ENCODE measurements around the gene INSRR. TPM values are rescaled to one million over a fixed set of nuclear protein-coding genes. Genes with fewer than 3 reads are reported as not detected.

INSRR gene
- total RNA-seq, 1 donor from 2014 or later = not detected

DNA sequence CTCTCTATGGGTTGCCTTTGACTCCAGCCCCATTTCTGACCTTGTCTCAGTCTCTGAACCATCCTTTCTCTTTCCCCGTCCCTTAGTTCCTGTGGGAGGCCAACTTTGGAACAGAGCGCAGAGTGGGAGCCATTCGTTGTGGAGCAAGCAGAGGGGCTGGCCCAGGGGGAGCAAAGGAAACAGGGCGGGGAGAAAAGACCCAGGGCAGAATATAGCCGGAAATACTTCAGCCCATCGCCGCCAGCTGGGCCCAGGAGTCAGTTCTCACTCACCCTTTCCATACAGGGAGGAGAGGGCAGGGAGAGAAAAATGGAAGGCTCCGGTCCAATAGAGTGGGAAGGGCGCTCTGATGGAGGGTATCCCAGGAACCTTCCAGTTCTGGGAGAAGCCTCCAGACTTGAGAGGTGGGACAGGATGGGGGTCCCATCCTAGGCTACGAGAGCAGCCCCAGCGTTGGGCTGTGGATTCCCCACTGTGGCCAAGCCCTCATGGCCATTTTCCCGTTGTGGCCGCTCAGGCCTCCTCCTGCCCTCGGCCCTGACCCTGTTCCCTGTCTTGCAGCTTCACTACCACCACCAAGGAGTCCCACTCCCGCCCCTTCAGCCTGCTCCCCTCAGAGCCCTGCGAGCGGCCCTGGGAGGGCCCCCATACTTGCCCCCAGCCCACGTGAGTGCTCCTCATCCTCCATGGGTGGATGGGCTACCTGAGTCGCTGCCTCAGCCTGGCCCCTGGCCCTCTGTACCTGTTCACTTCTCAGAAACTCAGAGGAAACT lies 45.5 kb upstream of the INSRR start:
- H3K4me1 ChIP-seq = peaks cover 30% of the 10 kb centered on the region
- peak; percentile 36 for DNase-seq
- peaks cover 20% of the 10 kb centered on the region for H3K36me3 ChIP-seq
- no peak overlapping the region for H3K27ac ChIP-seq
- H3K27me3 ChIP-seq (ENCODE audit: low read depth) = peaks cover 3% of the 10 kb centered on the region
- ATAC-seq = no peak
- intact Hi-C loops (cut with DNase I) = no loop called here
- no peaks in the 10 kb centered on the region for H3K9me3 ChIP-seq
- H3K4me3 ChIP-seq = no peak overlapping the region
- TF ChIP-seq, protein P1, sequence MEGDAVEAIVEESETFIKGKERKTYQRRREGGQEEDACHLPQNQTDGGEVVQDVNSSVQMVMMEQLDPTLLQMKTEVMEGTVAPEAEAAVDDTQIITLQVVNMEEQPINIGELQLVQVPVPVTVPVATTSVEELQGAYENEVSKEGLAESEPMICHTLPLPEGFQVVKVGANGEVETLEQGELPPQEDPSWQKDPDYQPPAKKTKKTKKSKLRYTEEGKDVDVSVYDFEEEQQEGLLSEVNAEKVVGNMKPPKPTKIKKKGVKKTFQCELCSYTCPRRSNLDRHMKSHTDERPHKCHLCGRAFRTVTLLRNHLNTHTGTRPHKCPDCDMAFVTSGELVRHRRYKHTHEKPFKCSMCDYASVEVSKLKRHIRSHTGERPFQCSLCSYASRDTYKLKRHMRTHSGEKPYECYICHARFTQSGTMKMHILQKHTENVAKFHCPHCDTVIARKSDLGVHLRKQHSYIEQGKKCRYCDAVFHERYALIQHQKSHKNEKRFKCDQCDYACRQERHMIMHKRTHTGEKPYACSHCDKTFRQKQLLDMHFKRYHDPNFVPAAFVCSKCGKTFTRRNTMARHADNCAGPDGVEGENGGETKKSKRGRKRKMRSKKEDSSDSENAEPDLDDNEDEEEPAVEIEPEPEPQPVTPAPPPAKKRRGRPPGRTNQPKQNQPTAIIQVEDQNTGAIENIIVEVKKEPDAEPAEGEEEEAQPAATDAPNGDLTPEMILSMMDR (IDR thresholded peaks at IDR 0.05) = no peak

DNA sequence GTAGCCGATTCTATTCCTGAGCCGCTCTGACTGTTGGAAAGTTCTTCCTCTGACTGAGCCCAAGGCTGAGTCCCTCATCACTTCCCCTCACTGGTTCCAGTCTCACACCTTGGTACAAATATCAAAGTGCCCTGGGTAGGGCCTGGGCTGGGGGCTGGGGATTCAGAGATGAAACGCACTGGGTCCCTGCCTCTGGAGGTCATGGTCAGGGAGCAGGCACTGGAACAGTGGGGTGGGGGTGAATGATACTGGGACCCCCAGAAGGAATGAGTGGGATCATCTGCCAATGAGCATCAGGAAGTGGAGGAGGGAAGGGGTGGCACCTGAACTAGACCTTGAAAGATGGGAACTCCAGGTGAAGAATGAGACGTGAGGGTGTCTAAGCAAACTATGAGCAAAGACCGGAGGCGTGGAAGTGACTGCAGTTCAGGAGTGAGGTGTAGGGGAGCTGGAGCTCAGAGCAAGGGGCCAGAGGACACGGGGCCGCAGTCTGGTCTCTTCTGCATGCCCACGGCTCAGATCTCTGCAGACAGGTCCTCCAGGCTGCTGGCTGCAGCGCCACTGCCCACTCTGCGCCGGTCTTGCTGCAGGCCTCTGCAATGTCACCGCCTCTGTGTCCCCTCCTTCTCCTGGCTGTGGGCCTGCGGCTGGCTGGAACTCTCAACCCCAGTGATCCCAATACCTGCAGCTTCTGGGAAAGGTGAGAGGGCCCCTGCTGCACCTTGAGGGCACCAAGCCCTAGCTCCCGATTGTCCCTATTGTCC lies 44.6 kb upstream of the INSRR start:
- Histone ChIP-seq H3K27me3 (ENCODE audit: low read depth) (no peaks in the 10 kb centered on the region), H3K36me3 (peaks cover 14% of the 10 kb centered on the region), H3K9me3 (no peaks in the 10 kb centered on the region), H3K27ac (no peak overlapping the region), H3K4me1 (peaks cover 39% of the 10 kb centered on the region), H3K4me3 (no peak overlapping the region)
- intact Hi-C loops (cut with DNase I) = no loop called here
- TF ChIP-seq, protein P1 (IDR thresholded peaks at IDR 0.05) = no peak
- ATAC-seq = no peak
- peak; percentile 39 for DNase-seq

DNA sequence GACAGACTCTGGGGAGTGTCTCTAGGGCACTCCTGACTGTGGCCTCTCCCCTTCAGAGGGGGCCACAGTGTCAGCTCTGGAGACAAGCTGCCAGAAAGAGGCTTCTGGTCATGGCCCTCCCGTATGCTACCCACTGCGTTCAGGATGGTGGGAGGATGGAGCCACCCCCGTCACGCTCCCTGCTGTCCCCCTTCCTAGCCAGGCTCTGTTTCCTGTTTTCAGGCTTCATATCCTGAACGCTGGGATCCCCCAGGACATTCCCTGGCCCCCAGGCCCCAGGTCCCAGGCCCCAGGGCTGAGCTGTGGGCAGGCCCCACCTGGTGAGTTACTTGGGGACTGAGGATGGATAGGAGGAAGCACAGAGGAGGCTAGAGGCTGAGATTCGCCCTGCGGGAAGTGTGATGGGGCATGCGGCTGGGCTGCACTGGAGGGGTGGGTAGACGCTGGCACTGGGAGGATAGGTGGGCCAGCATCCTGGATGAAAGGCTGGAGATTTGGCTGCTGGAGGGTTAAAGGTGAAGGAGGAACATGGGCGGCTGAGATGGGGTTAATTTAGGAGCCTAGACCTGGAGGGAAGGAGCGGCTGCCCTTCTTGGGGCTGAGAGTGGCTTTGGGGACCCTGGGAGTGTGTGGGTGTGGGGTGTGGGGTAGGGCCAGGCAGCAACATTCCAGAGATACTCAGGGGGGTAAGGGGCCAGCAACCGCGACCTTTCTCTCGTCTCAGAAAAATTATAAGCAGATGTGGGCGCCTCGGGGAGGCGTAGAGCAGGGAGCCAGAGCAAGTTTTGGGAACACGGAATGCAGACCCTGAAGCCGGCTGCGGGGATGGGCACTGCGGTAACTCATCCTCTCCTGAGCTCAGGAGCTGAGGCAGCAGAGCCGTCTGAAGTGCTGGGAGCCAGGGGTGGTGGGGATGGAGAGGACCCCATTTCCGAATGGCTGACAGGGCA lies 43.3 kb upstream of the INSRR start:
- Histone ChIP-seq H3K36me3 (peaks cover 14% of the 10 kb centered on the region), H3K27ac (no peak overlapping the region), H3K4me1 (peaks cover 48% of the 10 kb centered on the region), H3K27me3 (ENCODE audit: low read depth) (no peaks in the 10 kb centered on the region), H3K4me3 (no peak overlapping the region), H3K9me3 (no peaks in the 10 kb centered on the region)
- no peak for ATAC-seq
- TF ChIP-seq, protein P1 (IDR thresholded peaks at IDR 0.05) = no peak
- intact Hi-C loops (cut with DNase I) = no loop called here
- peak; percentile 28 for DNase-seq

DNA sequence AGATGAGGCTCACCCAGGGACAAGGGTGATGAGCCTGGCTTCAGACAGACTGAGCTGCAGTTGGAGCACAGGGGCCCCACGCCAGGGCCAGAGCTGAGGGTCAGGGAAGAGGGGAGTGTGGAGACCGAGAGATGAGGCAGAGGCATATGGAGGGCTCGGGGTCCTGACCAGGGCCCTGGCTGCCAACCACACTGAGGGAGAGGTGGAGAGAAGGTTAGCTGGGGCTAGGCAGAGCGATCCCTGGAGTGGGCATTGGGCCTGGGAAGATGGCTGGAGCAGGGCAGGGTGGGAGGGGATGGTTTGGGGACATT lies 42.6 kb upstream of the INSRR start:
- Histone ChIP-seq H3K4me1 (peaks cover 49% of the 10 kb centered on the region), H3K36me3 (peaks cover 9% of the 10 kb centered on the region), H3K27ac (no peak overlapping the region), H3K4me3 (no peak overlapping the region), H3K9me3 (no peaks in the 10 kb centered on the region), H3K27me3 (ENCODE audit: low read depth) (no peaks in the 10 kb centered on the region)
- TF ChIP-seq, protein P1 (IDR thresholded peaks at IDR 0.05) = no peak
- DNase-seq (peak; percentile 26), ATAC-seq (no peak)
- intact Hi-C loops (cut with DNase I) = no loop called here

DNA sequence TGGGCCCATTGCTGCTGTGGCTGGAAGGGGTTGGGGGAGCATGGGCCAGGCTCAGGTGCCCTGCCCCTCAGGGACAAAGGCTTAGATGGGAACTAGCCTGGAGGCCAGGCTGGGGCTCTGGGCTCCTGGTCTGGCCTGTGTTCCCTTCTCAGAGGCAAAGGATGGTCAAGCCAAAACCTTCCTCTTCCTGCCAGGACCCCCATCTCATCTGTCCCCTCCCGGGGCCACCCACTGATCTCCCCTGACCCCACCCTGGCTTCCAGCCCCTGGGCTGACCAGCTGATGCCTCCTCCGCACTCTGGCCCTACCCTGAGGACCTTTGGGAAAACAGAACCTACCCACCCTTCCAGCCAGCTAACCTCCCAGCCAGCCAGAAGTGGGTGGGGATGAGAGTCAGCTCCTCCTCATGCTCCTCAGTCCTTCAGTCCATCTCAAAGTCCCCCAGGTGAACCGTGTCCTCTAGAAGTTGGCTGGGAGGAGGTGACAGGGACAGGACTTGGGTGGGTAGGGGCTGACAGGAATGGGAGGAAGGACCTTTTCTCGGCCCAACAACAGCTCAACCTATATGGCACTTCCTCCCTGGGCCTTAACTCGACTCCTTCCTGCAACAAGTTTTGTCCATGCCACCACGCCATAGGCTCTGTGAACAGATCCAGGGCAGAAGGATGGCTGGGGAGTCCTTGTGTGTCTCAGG lies 42.1 kb upstream of the INSRR start:
- Histone ChIP-seq H3K4me1 (peaks cover 54% of the 10 kb centered on the region), H3K27me3 (ENCODE audit: low read depth) (no peaks in the 10 kb centered on the region), H3K4me3 (no peak overlapping the region), H3K9me3 (no peaks in the 10 kb centered on the region), H3K36me3 (peaks cover 4% of the 10 kb centered on the region), H3K27ac (no peak overlapping the region)
- DNase-seq = peak; percentile 42
- no peak for ATAC-seq
- TF ChIP-seq, protein P1 (IDR thresholded peaks at IDR 0.05) = no peak
- intact Hi-C loops (cut with DNase I) = no loop called here
